Measurements from ENCODE around the gene CEP120. TPM values are rescaled to one million over a fixed set of nuclear protein-coding genes. Genes with fewer than 3 reads are reported as not detected.

The CEP120 gene
- total RNA-seq, 1 experiment from 2014 or later, result 25.5 TPM

- H3K36me3 ChIP-seq (ENCODE audit: insufficient read depth, low read length, poor library complexity, severe bottlenecking), result peaks cover 24% of the 10 kb centered on the region
- H3K4me3 ChIP-seq (ENCODE audit: low read depth, low read length, poor library complexity, severe bottlenecking), result no peak overlapping the region
- H3K9me3 ChIP-seq (ENCODE audit: low read depth, low read length, poor library complexity, severe bottlenecking), result no peaks in the 10 kb centered on the region
- TF ChIP-seq EZH2 (IDR thresholded peaks at IDR 0.05; ENCODE audit: borderline replicate concordance, low read depth, low read length, poor library complexity, severe bottlenecking), result no peak
- peak; percentile 82 for TF ChIP-seq CTCF (conservative IDR thresholded peaks at IDR 0.05; ENCODE audit: low read depth, low read length)
- intact Hi-C loops (cut with micrococcal nuclease; ENCODE audit: unreplicated experiment), result loop anchor here (2.0 kb wide), 1 partner anchor 475 kb away; no protein-coding TSS in a partner anchor
- BruUV-seq (replicated peaks), result no TSS peak
- ChIA-PET POLR2A (ENCODE audit: low non-redundant PET) (no interaction called here), CTCF (interaction anchor here (0.6 to 1.2 kb wide), 4 partner anchors 10 to 1217 kb away, joined by 3 to 8 read pairs (median 6); no protein-coding TSS in a partner anchor)
- peak; percentile 63 for DNase-seq (ENCODE audit: low spot score)
- peaks cover 5% of the 10 kb centered on the region for H3K4me1 ChIP-seq (ENCODE audit: insufficient read depth, low read length, poor library complexity, severe bottlenecking)
- H3K27ac ChIP-seq (ENCODE audit: low read depth, low read length, poor library complexity, severe bottlenecking), result no peak overlapping the region
- H3K27me3 ChIP-seq (replicated peaks; ENCODE audit: insufficient read depth, low read depth, low read length, poor library complexity), result no peaks in the 10 kb centered on the region
Measured at GRCh38 chr5:123371575-123372179, 51.5 kb downstream of the CEP120 start.

- DNase-seq (ENCODE audit: low spot score), result no peak
- no peaks in the 10 kb centered on the region for H3K9me3 ChIP-seq (ENCODE audit: low read depth, low read length, poor library complexity, severe bottlenecking)
- ChIA-PET POLR2A (ENCODE audit: low non-redundant PET) (no interaction called here), CTCF (no interaction called here)
- peaks cover 15% of the 10 kb centered on the region for H3K36me3 ChIP-seq (ENCODE audit: insufficient read depth, low read length, poor library complexity, severe bottlenecking)
- no peaks in the 10 kb centered on the region for H3K27me3 ChIP-seq (replicated peaks; ENCODE audit: insufficient read depth, low read depth, low read length, poor library complexity)
- H3K27ac ChIP-seq (ENCODE audit: low read depth, low read length, poor library complexity, severe bottlenecking), result no peak overlapping the region
- H3K4me1 ChIP-seq (ENCODE audit: insufficient read depth, low read length, poor library complexity, severe bottlenecking), result peaks cover 6% of the 10 kb centered on the region
- intact Hi-C loops (cut with micrococcal nuclease; ENCODE audit: unreplicated experiment), result loop anchor here (5.0 to 10.0 kb wide), 2 partner anchors 178 to 665 kb away; no protein-coding TSS in a partner anchor
- no peak overlapping the region for H3K4me3 ChIP-seq (ENCODE audit: low read depth, low read length, poor library complexity, severe bottlenecking)
- BruUV-seq (replicated peaks), result no TSS peak
- TF ChIP-seq EZH2 (IDR thresholded peaks at IDR 0.05; ENCODE audit: borderline replicate concordance, low read depth, low read length, poor library complexity, severe bottlenecking) (no peak), CTCF (conservative IDR thresholded peaks at IDR 0.05; ENCODE audit: low read depth, low read length) (no peak)
Measured at GRCh38 chr5:123369371-123369968, 53.7 kb downstream of the CEP120 start.

GRCh38 chr5:123367739-123368138 is 55.5 kb downstream of the CEP120 start:
- BruUV-seq (replicated peaks), result no TSS peak

More at GRCh38 chr5:123367739-123368138, 55.5 kb downstream of the CEP120 start:
- H3K4me3 ChIP-seq (ENCODE audit: low read depth, low read length, poor library complexity, severe bottlenecking), result no peak overlapping the region
- peak; percentile 37 for DNase-seq (ENCODE audit: low spot score)
- ChIA-PET CTCF (interaction anchor here (0.6 to 0.7 kb wide), 2 partner anchors 238 to 852 kb away, joined by 3 to 4 read pairs; no protein-coding TSS in a partner anchor), POLR2A (ENCODE audit: low non-redundant PET) (no interaction called here)
- peaks cover 6% of the 10 kb centered on the region for H3K4me1 ChIP-seq (ENCODE audit: insufficient read depth, low read length, poor library complexity, severe bottlenecking)
- H3K9me3 ChIP-seq (ENCODE audit: low read depth, low read length, poor library complexity, severe bottlenecking), result no peaks in the 10 kb centered on the region
- intact Hi-C loops (cut with micrococcal nuclease; ENCODE audit: unreplicated experiment), result loop anchor here (1.0 to 10.0 kb wide), 3 partner anchors 180 to 851 kb away; no protein-coding TSS in a partner anchor
- peaks cover 28% of the 10 kb centered on the region for H3K36me3 ChIP-seq (ENCODE audit: insufficient read depth, low read length, poor library complexity, severe bottlenecking)
- H3K27ac ChIP-seq (ENCODE audit: low read depth, low read length, poor library complexity, severe bottlenecking), result no peak overlapping the region
- no peaks in the 10 kb centered on the region for H3K27me3 ChIP-seq (replicated peaks; ENCODE audit: insufficient read depth, low read depth, low read length, poor library complexity)
- TF ChIP-seq EZH2 (IDR thresholded peaks at IDR 0.05; ENCODE audit: borderline replicate concordance, low read depth, low read length, poor library complexity, severe bottlenecking), result no peak
- peak; percentile 53 for TF ChIP-seq CTCF (conservative IDR thresholded peaks at IDR 0.05; ENCODE audit: low read depth, low read length)
